H1 (cell line): ENCODE results near the gene FHIT. TPM values are rescaled to one million over a fixed set of nuclear protein-coding genes. Genes with fewer than 3 reads are reported as not detected.

Source experiments
- CTCF ChIA-PET: fragments of 300-600 bp; sonication (Branson Sonifier 250); formaldehyde crosslinking; loops from one replicate; lab custom pipeline; 2021; ENCODE audit not compliant: partially characterized antibody; lab: Charles Lee
- POLR2A ChIA-PET: fragments of 300-600 bp; sonication (Branson Sonifier 250); formaldehyde crosslinking; loops from one replicate; lab custom pipeline; 2021; ENCODE audit warnings: inconsistent platforms; ENCODE audit not compliant: partially characterized antibody; lab: Charles Lee
- DNase-seq, 2 experiments: peaks; one replicate each; pipeline versions ENCODE4 v3.0.0 to v3.0.0-alpha.2; 2010 to 2022; ENCODE audit warnings: low spot score in 2 of 2, low read depth in 1 of 2, mixed read lengths in 1 of 2
- FAIRE-seq: peaks from 2 replicates; lab custom pipeline; 2011; peaks lifted over from hg19 to GRCh38; lab: Jason Lieb, UNC
- H2AFZ ChIP-seq: 2 replicates; pipeline ENCODE4 v1.8.1; 2012; ENCODE audit warnings: low read length, inconsistent platforms
- H2AK5ac ChIP-seq: 2 replicates; pipeline ENCODE4 v1.6.1; 2013; ENCODE audit warnings: low read depth, low read length
- H2BK120ac ChIP-seq: replicated peaks from 2 replicates; pipeline ENCODE3; 2013; ENCODE audit warnings: low read depth, low read length, inconsistent platforms
- H2BK12ac ChIP-seq: 2 replicates; pipeline ENCODE4 v1.6.1; 2013; ENCODE audit warnings: low read depth, low read length
- H2BK15ac ChIP-seq: 2 replicates; pipeline ENCODE4 v1.6.1; 2013; ENCODE audit warnings: low read length
- H2BK20ac ChIP-seq: 2 replicates; pipeline ENCODE4 v1.6.1; 2013; ENCODE audit warnings: low read length
- H2BK5ac ChIP-seq: 2 replicates; pipeline ENCODE4 v1.6.1; 2013; ENCODE audit warnings: low read depth, low read length
- H3K14ac ChIP-seq: 2 replicates; pipeline ENCODE4 v1.6.1; 2013; ENCODE audit warnings: inconsistent platforms; ENCODE audit not compliant: insufficient read length
- H3K18ac ChIP-seq: 2 replicates; pipeline ENCODE4 v1.6.1; 2013; ENCODE audit warnings: low read length; ENCODE audit errors: extremely low read depth
- H3K23ac ChIP-seq: 2 replicates; pipeline ENCODE4 v1.6.1; 2013; ENCODE audit warnings: inconsistent platforms; ENCODE audit not compliant: insufficient read length
- H3K23me2 ChIP-seq: 2 replicates; pipeline ENCODE4 v1.6.1; 2013; ENCODE audit warnings: low read depth, low read length
- H3K27ac ChIP-seq: 2 replicates; pipeline ENCODE4 v1.6.1; 2011; ENCODE audit warnings: low read depth, low read length, inconsistent platforms
- H3K27me3 ChIP-seq, 4 experiments: replicated peaks in 1 of 4; 1 replicate in 1 of 4; 2 replicates in 3 of 4; pipeline versions ENCODE4 v1.6.1 to v1.8.1; 2011 to 2013; ENCODE audit warnings: low read length in 3 of 4, mild to moderate bottlenecking in 3 of 4, inconsistent platforms in 2 of 4, mixed read lengths in 2 of 4, moderate library complexity in 1 of 4; ENCODE audit not compliant: control insufficient read depth in 3 of 4, insufficient read depth in 3 of 4; ENCODE audit errors: extremely low read depth in 1 of 4
- H3K36me3 ChIP-seq, 4 experiments: 2 replicates each; pipeline versions ENCODE4 v1.6.1 to v1.8.1; 2011 to 2013; ENCODE audit warnings: mild to moderate bottlenecking in 4 of 4, low read length in 3 of 4, moderate library complexity in 2 of 4, control low read depth in 1 of 4, inconsistent platforms in 1 of 4; ENCODE audit not compliant: insufficient read depth in 4 of 4, control insufficient read depth in 2 of 4
- H3K4ac ChIP-seq: replicated peaks from 2 replicates; pipeline ENCODE3; 2013; ENCODE audit warnings: low read length, low read depth, mixed read lengths, inconsistent platforms; ENCODE audit not compliant: insufficient read length
- H3K4me1 ChIP-seq, 4 experiments: replicated peaks in 1 of 4; 1 replicate in 1 of 4; 2 replicates in 3 of 4; pipeline versions ENCODE4 v1.6.1 to v1.8.1; 2011 to 2013; ENCODE audit warnings: low read length in 3 of 4, inconsistent platforms in 2 of 4, mixed read lengths in 1 of 4; ENCODE audit not compliant: insufficient read depth in 4 of 4, control insufficient read depth in 3 of 4
- H3K4me2 ChIP-seq, 2 experiments: 2 replicates each; pipeline versions ENCODE4 v1.6.1 to v1.8.1; 2011 to 2013; ENCODE audit warnings: low read depth in 2 of 2, low read length in 2 of 2, control low read depth in 1 of 2, inconsistent platforms in 1 of 2, mild to moderate bottlenecking in 1 of 2; ENCODE audit not compliant: insufficient read depth in 1 of 2
- H3K4me3 ChIP-seq, 4 experiments: fragments of 200-600, 300-600 bp in 1 of 4; sonication (generic), shearing (Covaris generic), sonication (Bioruptor Twin) in 1 of 4; 2 replicates each; pipeline versions ENCODE4 v1.5.1 to v1.8.1; 2011 to 2016; ENCODE audit warnings: low read length in 4 of 4, low read depth in 3 of 4, control low read depth in 2 of 4, inconsistent platforms in 2 of 4, mild to moderate bottlenecking in 2 of 4, mixed read lengths in 1 of 4, moderate library complexity in 1 of 4; ENCODE audit not compliant: insufficient read depth in 2 of 4; ENCODE audit errors: extremely low read depth in 1 of 4
- H3K56ac ChIP-seq: replicated peaks from 2 replicates; pipeline ENCODE3; 2013; ENCODE audit warnings: low read depth, mild to moderate bottlenecking, mixed read lengths, low read length, inconsistent platforms; ENCODE audit not compliant: insufficient read length
- H3K79me1 ChIP-seq: 2 replicates; pipeline ENCODE4 v1.6.1; 2013; ENCODE audit warnings: low read depth, low read length, control low read depth
- H3K79me2 ChIP-seq, 2 experiments: 2 replicates each; pipeline versions ENCODE4 v1.6.1 to v1.8.1; 2012 to 2013; ENCODE audit warnings: low read length in 2 of 2, mild to moderate bottlenecking in 2 of 2, inconsistent platforms in 1 of 2; ENCODE audit not compliant: insufficient read depth in 2 of 2, control insufficient read depth in 1 of 2
- H3K9ac ChIP-seq, 4 experiments: replicated peaks in 1 of 4; 1 replicate in 1 of 4; 2 replicates in 3 of 4; pipeline versions ENCODE4 v1.6.1 to v1.8.1; 2011 to 2013; ENCODE audit warnings: low read depth in 3 of 4, low read length in 3 of 4, control low read depth in 2 of 4, mild to moderate bottlenecking in 2 of 4, moderate library complexity in 2 of 4, inconsistent platforms in 1 of 4; ENCODE audit errors: extremely low read depth in 1 of 4
- H3K9me3 ChIP-seq, 2 experiments: 2 replicates each; pipeline versions ENCODE4 v1.6.1 to v1.8.1; 2012 to 2013; ENCODE audit warnings: mild to moderate bottlenecking in 2 of 2, moderate library complexity in 2 of 2, control low read depth in 1 of 2, inconsistent platforms in 1 of 2, low read depth in 1 of 2, low read length in 1 of 2, mixed read lengths in 1 of 2; ENCODE audit not compliant: insufficient read depth in 2 of 2
- H4K20me1 ChIP-seq, 2 experiments: replicated peaks in 1 of 2; 2 replicates each; pipeline versions ENCODE3 to v1.8.1; 2011 to 2013; ENCODE audit warnings: inconsistent platforms in 2 of 2, low read length in 2 of 2, mild to moderate bottlenecking in 1 of 2; ENCODE audit not compliant: insufficient read depth in 2 of 2, control insufficient read depth in 1 of 2
- H4K5ac ChIP-seq: 2 replicates; pipeline ENCODE4 v1.6.1; 2013; ENCODE audit warnings: low read length, low read depth, mixed read lengths, inconsistent platforms; ENCODE audit not compliant: insufficient read length
- H4K8ac ChIP-seq: 2 replicates; pipeline ENCODE4 v1.8.0; 2013; ENCODE audit warnings: mild to moderate bottlenecking, moderate library complexity, low read length, inconsistent platforms; ENCODE audit not compliant: insufficient read depth; ENCODE audit errors: extremely low read depth
- H4K91ac ChIP-seq: replicated peaks from 2 replicates; pipeline ENCODE3; 2013; ENCODE audit warnings: low read length, mixed read lengths, inconsistent platforms; ENCODE audit not compliant: insufficient read length
- CTCF ChIP-seq, 3 experiments: IDR thresholded peaks; 1 replicate in 2 of 3; 2 replicates in 1 of 3; pipeline versions ENCODE4 v1.5.1 to v1.6.1; 2011; ENCODE audit warnings: low read length in 3 of 3, mild to moderate bottlenecking in 3 of 3, inconsistent platforms in 2 of 3, low read depth in 1 of 3, moderate library complexity in 1 of 3; ENCODE audit not compliant: insufficient read depth in 1 of 3; ENCODE audit errors: control extremely low read depth in 1 of 3
- EGR1 ChIP-seq: IDR thresholded peaks from 2 replicates; pipeline ENCODE4 v1.6.1; 2011; ENCODE audit warnings: low read depth, low read length, borderline replicate concordance
- KDM4A ChIP-seq: IDR thresholded peaks from one replicate; pipeline ENCODE4 v1.7.1; 2012; ENCODE audit warnings: low read depth, mild to moderate bottlenecking, moderate library complexity, low read length, inconsistent platforms; ENCODE audit not compliant: severe bottlenecking
- MAFK ChIP-seq: IDR thresholded peaks from 2 replicates; pipeline ENCODE4 v1.6.1; 2012; ENCODE audit warnings: low read depth, mild to moderate bottlenecking, improper control_type of control experiment, low read length
- NRF1 ChIP-seq: IDR thresholded peaks from 2 replicates; pipeline ENCODE4 v1.6.1; 2011; ENCODE audit warnings: mild to moderate bottlenecking, low read depth, low read length, improper control_type of control experiment
- PHF8 ChIP-seq: fragments of 200-600 bp; sonication (generic); conservative IDR thresholded peaks from 2 replicates; pipeline ENCODE4 v1.7.1; 2012; ENCODE audit warnings: low read depth, mild to moderate bottlenecking, inconsistent platforms, low read length, moderate library complexity
- SAP30 ChIP-seq: fragments of 300-600 bp; sonication (generic); IDR thresholded peaks from 2 replicates; pipeline ENCODE4 v1.7.1; 2012; ENCODE audit warnings: low read length, moderate library complexity, mild to moderate bottlenecking, inconsistent platforms; ENCODE audit not compliant: insufficient read depth, insufficient replicate concordance
- SIX5 ChIP-seq: IDR thresholded peaks from 2 replicates; pipeline ENCODE4 v1.6.1; 2011; ENCODE audit warnings: mild to moderate bottlenecking, low read depth, low read length
- SUZ12 ChIP-seq: fragments of 200-600 bp; sonication (generic); IDR thresholded peaks from 2 replicates; pipeline ENCODE4 v1.6.1; 2012; ENCODE audit warnings: mild to moderate bottlenecking, inconsistent platforms, low read length, moderate library complexity, mixed read lengths
- TEAD4 ChIP-seq: IDR thresholded peaks from 2 replicates; pipeline ENCODE4 v1.6.1; 2012; ENCODE audit warnings: low read depth, low read length, inconsistent platforms, mixed read lengths
- WGBS, 2 experiments: shearing (Covaris generic) in 1 of 2; methylation state at CpG; one replicate each; pipeline versions ENCODE4 v1.1.6 to v1.1.7; 2013 to 2015; ENCODE audit warnings: low lambda C conversion rate in 2 of 2, mixed read lengths in 2 of 2, inconsistent platforms in 1 of 2, low coverage in 1 of 2, missing lambda C conversion rate in 1 of 2; ENCODE audit not compliant: insufficient replicate concordance in 2 of 2, insufficient coverage in 1 of 2, insufficient read length in 1 of 2; ENCODE audit errors: extremely low coverage in 1 of 2, missing lambda C conversion rate in 1 of 2; 5-methylcytosine and 5-hydroxymethylcytosine counted together
- polyA plus RNA-seq, 7 experiments: library from polyadenylated mRNA; depleted of rRNA in 3 of 7; stranded (reverse) in 5 of 7; unstranded in 2 of 7; fragments of >200 nt in 5 of 7; fragments of 200-250 nt in 2 of 7; gene quantifications; 1 replicate in 5 of 7; 2 replicates in 1 of 7; 4 replicates in 1 of 7; pipeline versions ENCODE4 v1.2.1 to v1.2.3, GENCODE V29; 2011 to 2013; ENCODE audit warnings: missing spikeins in 2 of 7, mixed read lengths in 2 of 7
- total RNA-seq: library from RNA; stranded (reverse); fragmentation: NEBNext Ultra II Directional; extraction: Animal tissue kit (Norgen Biotek cat#: 25700); gene quantifications from 2 replicates; pipeline ENCODE4 v1.2.1, GENCODE V29; 2021

Gene FHIT
- total and polyA plus RNA-seq, 2 of the 8 experiments (the other 6 are each of a cell fraction or from before 2014, with no cell fraction given) = 1.2 to 3.2 TPM

GRCh38 chr3:60792249-60792852, 458.9 kb downstream of the FHIT start:
- Histone ChIP-seq H4K8ac (no peak overlapping the region), H2BK20ac (no peak overlapping the region), H2BK12ac (no peak overlapping the region), H2AK5ac (no peak overlapping the region), H3K9me3 (no peaks in the 10 kb centered on the region), H3K14ac (no peak overlapping the region), H3K23me2 (no peaks in the 10 kb centered on the region), H3K79me1 (no peaks in the 10 kb centered on the region), H3K23ac (no peak overlapping the region), H3K27me3 (peaks cover 0 to 1% (median 0%) of the 10 kb centered on the region in 4 experiments; a peak in 1 of 7 replicates), H3K79me2 (no peaks in the 10 kb centered on the region), H3K36me3 (no peaks in the 10 kb centered on the region), H3K4me1 (no peaks in the 10 kb centered on the region; a peak in 1 of 7 replicates), H3K27ac (no peak overlapping the region), H3K4me2 (no peak overlapping the region), H3K18ac (no peak overlapping the region), H3K4me3 (no peak overlapping the region), H2BK5ac (no peak overlapping the region), H2BK120ac (no peak overlapping the region), H3K4ac (no peak overlapping the region), H4K91ac (no peak overlapping the region), H3K56ac (no peak overlapping the region), H3K9ac (peak overlapping the region in 1 of 4 experiments; percentile 34; a peak in 1 of 7 replicates), H4K5ac (no peak overlapping the region), H2AFZ (no peak overlapping the region), H4K20me1 (no peaks in the 10 kb centered on the region), H2BK15ac (no peak overlapping the region)
- WGBS, 2 experiments = 88% methylated on average over 3 of the region's 3 CpGs; no CpG with 5 or more reads in 1 of the 2 experiments
- no peak for FAIRE-seq
- DNase-seq = no peak
- ChIA-PET POLR2A (interaction anchor here (0.7 kb wide), 1 partner anchor 859 kb away, joined by 3 read pairs; no protein-coding TSS in a partner anchor), CTCF (interaction anchor here (0.7 to 2.4 kb wide), 2 partner anchors 11 to 113 kb away, joined by 4 to 8 read pairs; no protein-coding TSS in a partner anchor)
- TF ChIP-seq SIX5 = no peak
- TF ChIP-seq EGR1 = no peak
- TF ChIP-seq SAP30 = no peak
- TF ChIP-seq PHF8 = no peak
- TF ChIP-seq NRF1 = no peak
- TF ChIP-seq SUZ12 = no peak
- TF ChIP-seq MAFK = no peak
- no peak for TF ChIP-seq TEAD4
- no peak for TF ChIP-seq KDM4A
- TF ChIP-seq CTCF (IDR thresholded peaks at IDR 0.05; ENCODE audit: control extremely low read depth in 1 of 3, insufficient read depth in 1 of 3, low read depth in 1 of 3, low read length in 3 of 3) = no peak
